Endothelial cell of umbilical vein (primary cell): ENCODE data around the gene ANKHD1. TPM values are rescaled to one million over a fixed set of nuclear protein-coding genes. Genes with fewer than 3 reads are reported as not detected.

Source experiments
- BruUV-seq: library from RNA; stranded (reverse); fragments of 400-500 nt; replicated peaks from 2 replicates; lab custom pipeline; 2021; lab: Mats Ljungman, UMichigan
- CTCF ChIA-PET: fragments of 300-600, 350-600 bp; sonication (Branson Sonifier 250); formaldehyde crosslinking; loops from one replicate; lab custom pipeline; 2021; ENCODE audit warnings: antibody characterized with exemption, inconsistent platforms; lab: Charles Lee
- POLR2A ChIA-PET: fragments of 300-600, 350-600 bp; sonication (Branson Sonifier 250); formaldehyde crosslinking; loops from one replicate; lab custom pipeline; 2021; ENCODE audit warnings: antibody characterized with exemption, inconsistent platforms; lab: Charles Lee
- DNase-seq: peaks from one replicate; pipeline ENCODE4 v3.0.0-alpha.2; 2011; ENCODE audit warnings: low read depth, low spot score
- FAIRE-seq: peaks from 2 replicates; lab custom pipeline; 2011; peaks lifted over from hg19 to GRCh38; lab: Jason Lieb, UNC
- H2AFZ ChIP-seq: 2 replicates; pipeline ENCODE4 v1.6.0; 2012; ENCODE audit warnings: low read depth, low read length, control low read depth, inconsistent platforms
- H3K27ac ChIP-seq: 2 replicates; pipeline ENCODE4 v1.5.1; 2011; ENCODE audit warnings: low read depth, mild to moderate bottlenecking, control low read depth, low read length, moderate library complexity; ENCODE audit not compliant: insufficient read depth
- H3K27me3 ChIP-seq, 2 experiments: 2 replicates each; pipeline versions ENCODE4 v1.6.0 to v1.6.1; 2011; ENCODE audit warnings: low read length in 2 of 2, mixed read lengths in 1 of 2; ENCODE audit not compliant: control insufficient read depth in 2 of 2, insufficient read depth in 2 of 2
- H3K36me3 ChIP-seq, 2 experiments: 2 replicates in 1 of 2; 3 replicates in 1 of 2; pipeline ENCODE4 v1.5.1; 2011; ENCODE audit warnings: low read length in 2 of 2, mild to moderate bottlenecking in 1 of 2, moderate library complexity in 1 of 2; ENCODE audit not compliant: control insufficient read depth in 2 of 2, insufficient read depth in 2 of 2; ENCODE audit errors: extremely low read depth in 1 of 2
- H3K4me1 ChIP-seq: 3 replicates; pipeline ENCODE4 v1.5.1; 2011; ENCODE audit warnings: mild to moderate bottlenecking, low read length; ENCODE audit not compliant: control insufficient read depth, insufficient read depth; ENCODE audit errors: extremely low read depth
- H3K4me2 ChIP-seq: 2 replicates; pipeline ENCODE4 v1.6.1; 2011; ENCODE audit warnings: low read length, control low read depth, mixed read lengths; ENCODE audit not compliant: insufficient read depth
- H3K4me3 ChIP-seq, 3 experiments: fragments of 200-600 bp in 1 of 3; sonication (generic), shearing (Covaris generic) in 1 of 3; replicated peaks in 1 of 3; 2 replicates each; pipeline ENCODE4 v1.5.1; 2011 to 2016; ENCODE audit warnings: control low read depth in 3 of 3, low read length in 3 of 3, mild to moderate bottlenecking in 2 of 3, inconsistent platforms in 1 of 3, low read depth in 1 of 3, moderate library complexity in 1 of 3; ENCODE audit not compliant: insufficient read depth in 1 of 3
- H3K79me2 ChIP-seq: 2 replicates; pipeline ENCODE4 v1.6.0; 2012; ENCODE audit warnings: low read length, inconsistent platforms; ENCODE audit not compliant: control insufficient read depth, insufficient read depth
- H3K9ac ChIP-seq: replicated peaks from 2 replicates; pipeline ENCODE3; 2011; ENCODE audit warnings: low read length, control low read depth; ENCODE audit not compliant: insufficient read depth; ENCODE audit errors: extremely low read depth
- H3K9me1 ChIP-seq: replicated peaks from 3 replicates; pipeline ENCODE4 v1.6.0; 2011; ENCODE audit warnings: mild to moderate bottlenecking, low read length; ENCODE audit not compliant: control insufficient read depth, insufficient read depth; ENCODE audit errors: extremely low read depth
- H3K9me3 ChIP-seq: replicated peaks from 2 replicates; pipeline ENCODE4 v1.5.1; 2012; ENCODE audit warnings: low read length, inconsistent platforms; ENCODE audit not compliant: control insufficient read depth, insufficient read depth
- H4K20me1 ChIP-seq: replicated peaks from 2 replicates; pipeline ENCODE3; 2011; ENCODE audit warnings: mild to moderate bottlenecking, low read length; ENCODE audit not compliant: control insufficient read depth, insufficient read depth; ENCODE audit errors: extremely low read depth
- CTCF ChIP-seq, 2 donors: IDR thresholded peaks; 1 replicate in 1 of 2; 2 replicates in 1 of 2; pipeline ENCODE4 v1.5.1; 2011; ENCODE audit warnings: low read length in 2 of 2, mild to moderate bottlenecking in 2 of 2, moderate library complexity in 2 of 2, control low read depth in 1 of 2, inconsistent platforms in 1 of 2, low read depth in 1 of 2; ENCODE audit not compliant: insufficient read depth in 1 of 2; ENCODE audit errors: extremely low read depth in 1 of 2
- EZH2 ChIP-seq: IDR thresholded peaks from 2 replicates; pipeline ENCODE4 v1.6.1; 2012; ENCODE audit warnings: borderline replicate concordance, low read depth, mild to moderate bottlenecking, moderate library complexity, low read length, inconsistent platforms; ENCODE audit not compliant: severe bottlenecking
- FOS ChIP-seq: IDR thresholded peaks from 2 replicates; pipeline ENCODE4 v1.6.1; 2011; ENCODE audit warnings: mild to moderate bottlenecking, low read length, moderate library complexity, borderline replicate concordance; ENCODE audit not compliant: insufficient read depth
- GATA2 ChIP-seq: IDR thresholded peaks from 2 replicates; pipeline ENCODE4 v1.7.0; 2011; ENCODE audit warnings: low read depth, mild to moderate bottlenecking, moderate library complexity, mixed read lengths, low read length; ENCODE audit not compliant: insufficient read length, insufficient read depth
- JUN ChIP-seq: IDR thresholded peaks from 2 replicates; pipeline ENCODE4 v1.6.1; 2011; ENCODE audit warnings: borderline replicate concordance, low read depth; ENCODE audit not compliant: insufficient read length, insufficient read depth
- MAX ChIP-seq: IDR thresholded peaks from 2 replicates; pipeline ENCODE4 v1.6.1; 2011; ENCODE audit not compliant: insufficient read depth, insufficient read length
- MYC ChIP-seq: IDR thresholded peaks from one replicate; pipeline ENCODE4 v1.6.1; 2011; ENCODE audit warnings: mild to moderate bottlenecking, low read depth, low read length
- POLR2A ChIP-seq: IDR thresholded peaks from 2 replicates; pipeline ENCODE4 v1.6.1; 2012; ENCODE audit warnings: low read depth, mild to moderate bottlenecking, control low read depth, low read length
- POLR2AphosphoS5 ChIP-seq: IDR thresholded peaks from 2 replicates; pipeline ENCODE4 v1.6.1; 2012; ENCODE audit warnings: low read depth, mild to moderate bottlenecking, control low read depth, low read length, moderate library complexity; ENCODE audit not compliant: insufficient read depth
- dilution Hi-C: fragments of 300-500 bp; cut with MboI; formaldehyde crosslinking; loops from one replicate; pipeline ENCODE4 v1.15.0; 2019; ENCODE audit warnings: low sequenced_read_pairs; ENCODE audit not compliant: extremely low pct_ligation_motif_present
- intact Hi-C: fragments of 100-400 bp; cut with micrococcal nuclease; formaldehyde crosslinking; loops from one replicate; pipeline ENCODE4 v1.10.0; 2022
- polyA plus RNA-seq, 4 experiments: library from polyadenylated mRNA; depleted of rRNA in 3 of 4; stranded (reverse) in 3 of 4; unstranded in 1 of 4; fragments of >200 nt; gene quantifications; 2 replicates each; pipeline versions ENCODE4 v1.2.1 to v1.2.3, GENCODE V29; 2011 to 2012; ENCODE audit warnings: missing spikeins in 1 of 4
- total RNA-seq: library from RNA; stranded (reverse); gene quantifications from 2 replicates; pipeline ENCODE4 v1.2.3, GENCODE V29; 2021

Gene ANKHD1
- total and polyA plus RNA-seq, 2 donors (not counting 3 experiments of a cell fraction or from before 2014, with no cell fraction given): 56.1 to 87.0 TPM

- intact Hi-C loops: no loop called here
- FAIRE-seq (no peak), DNase-seq (no peak)
- CTCF ChIA-PET: interaction anchor here (1.0 kb wide), 1 partner anchor 30 kb away, joined by 3 read pairs; no protein-coding TSS in a partner anchor
- H3K4me3 ChIP-seq: no peak overlapping the region
- H3K27ac ChIP-seq: no peak overlapping the region
- H3K27me3 ChIP-seq: no peaks in the 10 kb centered on the region
- H4K20me1 ChIP-seq: no peaks in the 10 kb centered on the region
- H3K4me1 ChIP-seq: no peaks in the 10 kb centered on the region
- H3K9ac ChIP-seq: no peak overlapping the region
- no peak overlapping the region for H2AFZ ChIP-seq
- no peaks in the 10 kb centered on the region for H3K9me3 ChIP-seq
- no TSS peak for BruUV-seq
- no peak for TF ChIP-seq MAX
- H3K36me3 ChIP-seq: peaks cover 15 to 24% of the 10 kb centered on the region in 2 experiments
- no peaks in the 10 kb centered on the region for H3K9me1 ChIP-seq
- no peak overlapping the region for H3K4me2 ChIP-seq
- POLR2A ChIA-PET: no interaction called here
- dilution Hi-C loops: no loop called here
- H3K79me2 ChIP-seq: no peaks in the 10 kb centered on the region
Measured at GRCh38 chr5:140524003-140524402, 122.4 kb downstream of the ANKHD1 start.

GRCh38 chr5:140540227-140540626 is 138.6 kb downstream of the ANKHD1 start:
- ChIA-PET POLR2A (no interaction called here), CTCF (interaction anchor here (0.7 to 1.4 kb wide), 4 partner anchors 12 to 188 kb away, joined by 3 to 4 read pairs (median 4); partner anchors contain the start of gene TMCO6)
- Histone ChIP-seq H3K4me3 (no peak overlapping the region), H3K36me3 (peaks cover 11 to 19% of the 10 kb centered on the region in 2 experiments), H3K9me1 (peaks cover 2% of the 10 kb centered on the region), H3K9ac (no peak overlapping the region), H3K79me2 (no peaks in the 10 kb centered on the region), H3K27ac (no peak overlapping the region), H3K4me1 (peaks cover 7% of the 10 kb centered on the region), H3K27me3 (no peaks in the 10 kb centered on the region), H3K9me3 (no peaks in the 10 kb centered on the region), H3K4me2 (no peak overlapping the region), H4K20me1 (no peaks in the 10 kb centered on the region), H2AFZ (no peak overlapping the region)
- dilution Hi-C loops: no loop called here
- DNase-seq (no peak), FAIRE-seq (no peak)
- intact Hi-C loops: no loop called here
- no peak for TF ChIP-seq MAX
- TF ChIP-seq POLR2AphosphoS5: no peak
- no peak for TF ChIP-seq MYC
- TF ChIP-seq CTCF (IDR thresholded peaks at IDR 0.05; ENCODE audit: extremely low read depth in 1 of 2, insufficient read depth in 1 of 2, low read depth in 1 of 2, low read length in 2 of 2): no peak
- no peak for TF ChIP-seq GATA2
- TF ChIP-seq EZH2: no peak
- no peak for TF ChIP-seq JUN
- TF ChIP-seq FOS: no peak
- TF ChIP-seq POLR2A: no peak
- no TSS peak for BruUV-seq
